Fibroblast of villous mesenchyme (primary cell): ENCODE data around the gene SMIM1. TPM values are rescaled to one million over a fixed set of nuclear protein-coding genes. Genes with fewer than 3 reads are reported as not detected.
"Not testable (repeated sequence)": the region's sequence is repeated elsewhere in the genome, so short reads cannot be mapped to it uniquely, and the experiment has no call there.

Source experiments
- DNase-seq: peaks from one replicate; pipeline ENCODE4 v3.0.0-alpha.2; 2010; ENCODE audit warnings: low read depth
- H3K4me3 ChIP-seq: 2 replicates; pipeline ENCODE4 v1.5.1; 2011; ENCODE audit warnings: low read depth, mild to moderate bottlenecking, low read length
- CTCF ChIP-seq: IDR thresholded peaks from 2 replicates; pipeline ENCODE4 v1.5.1; 2012; ENCODE audit warnings: low read depth, mild to moderate bottlenecking, low read length; ENCODE audit not compliant: insufficient read depth
- total RNA-seq: library from RNA; depleted of rRNA; stranded (reverse); fragments of >200 nt; gene quantifications from 2 replicates; pipeline ENCODE4 v1.2.3, GENCODE V29; 2012

The SMIM1 gene
- total RNA-seq, 1 donor = 1.7 TPM

GRCh38 chr1:3803905-3804626 is 31.5 kb downstream of the SMIM1 start:
- no peak for DNase-seq
- H3K4me3 ChIP-seq = no peak overlapping the region
- no peak for TF ChIP-seq CTCF

GRCh38 chr1:3804627-3804944 is 32.0 kb downstream of the SMIM1 start:
- not testable (repeated sequence) for DNase-seq, H3K4me3 ChIP-seq

GRCh38 chr1:3805038-3805437 is 32.5 kb downstream of the SMIM1 start:
- TF ChIP-seq CTCF = no peak
- DNase-seq = no peak
- no peak overlapping the region for H3K4me3 ChIP-seq

- no peak for TF ChIP-seq CTCF
- no peak overlapping the region for H3K4me3 ChIP-seq
- DNase-seq = no peak
Measured at GRCh38 chr1:3807769-3808168, 35.2 kb downstream of the SMIM1 start.

- no peak for TF ChIP-seq CTCF
- H3K4me3 ChIP-seq = no peak overlapping the region
Measured at GRCh38 chr1:3809680-3810079, 37.1 kb downstream of the SMIM1 start.

GRCh38 chr1:3810149-3810761 is 37.7 kb downstream of the SMIM1 start:
- DNase-seq, H3K4me3 ChIP-seq: not testable (repeated sequence)

More at GRCh38 chr1:3809680-3810079, 37.1 kb downstream of the SMIM1 start:
- DNase-seq = no peak

- no peak for DNase-seq
Measured at GRCh38 chr1:3811595-3811911, 39.0 kb downstream of the SMIM1 start.

More at GRCh38 chr1:3811595-3811911, 39.0 kb downstream of the SMIM1 start:
- no peak for TF ChIP-seq CTCF
- no peak overlapping the region for H3K4me3 ChIP-seq
